Osteoblast (primary cell): ENCODE measurements around the gene RNF150. TPM values are rescaled to one million over a fixed set of nuclear protein-coding genes. Genes with fewer than 3 reads are reported as not detected.

Experiments
- DNase-seq: peaks from one replicate; pipeline ENCODE4 v3.0.0; 2011; ENCODE audit warnings: low spot score, mixed read lengths; ENCODE audit not compliant: insufficient read length; ENCODE audit errors: missing footprints
- H2AFZ ChIP-seq: 2 replicates; pipeline ENCODE4 v1.6.0; 2011; ENCODE audit warnings: mild to moderate bottlenecking, low read length
- H3K27ac ChIP-seq: 2 replicates; pipeline ENCODE4 v1.5.1; 2011; ENCODE audit warnings: mild to moderate bottlenecking, low read depth, low read length, moderate library complexity
- H3K27me3 ChIP-seq: 2 replicates; pipeline ENCODE4 v1.6.0; 2012; ENCODE audit warnings: mild to moderate bottlenecking, control low read depth, inconsistent platforms, low read length, moderate library complexity; ENCODE audit not compliant: insufficient read depth
- H3K36me3 ChIP-seq: 2 replicates; pipeline ENCODE4 v1.5.1; 2011; ENCODE audit warnings: mild to moderate bottlenecking, low read length, control low read depth, moderate library complexity; ENCODE audit not compliant: insufficient read depth
- H3K4me1 ChIP-seq: 2 replicates; pipeline ENCODE4 v1.5.1; 2011; ENCODE audit warnings: mild to moderate bottlenecking, low read length, control low read depth, moderate library complexity; ENCODE audit not compliant: insufficient read depth
- H3K4me2 ChIP-seq: 2 replicates; pipeline ENCODE4 v1.6.0; 2011; ENCODE audit warnings: mild to moderate bottlenecking, low read length; ENCODE audit not compliant: insufficient read depth
- H3K4me3 ChIP-seq: fragments of 200-600 bp; sonication (generic); 3 replicates; pipeline ENCODE4 v1.5.1; 2012; ENCODE audit warnings: mild to moderate bottlenecking, low read length, inconsistent platforms; ENCODE audit not compliant: insufficient read depth
- H3K79me2 ChIP-seq: 2 replicates; pipeline ENCODE4 v1.6.0; 2012; ENCODE audit warnings: mild to moderate bottlenecking, low read length, control low read depth, inconsistent platforms; ENCODE audit not compliant: insufficient read depth
- H3K9me3 ChIP-seq: 2 replicates; pipeline ENCODE4 v1.5.1; 2011; ENCODE audit warnings: low read depth, low read length, control low read depth
- H4K20me1 ChIP-seq: 2 replicates; pipeline ENCODE4 v1.6.0; 2012; ENCODE audit warnings: mild to moderate bottlenecking, low read length, control low read depth; ENCODE audit not compliant: insufficient read depth
- total RNA-seq: library from RNA; depleted of rRNA; stranded (reverse); fragments of >200 nt; gene quantifications from 2 replicates; pipeline ENCODE4 v1.2.3, GENCODE V29; 2012
- TF ChIP-seq, protein P1 (sequence below): IDR thresholded peaks from 2 replicates; pipeline ENCODE4 v1.5.1; 2011; ENCODE audit warnings: mild to moderate bottlenecking, low read depth, low read length, moderate library complexity; ENCODE audit errors: extremely low read depth

Gene RNF150
- total RNA-seq, 1 donor, result 13.4 TPM

DNA sequence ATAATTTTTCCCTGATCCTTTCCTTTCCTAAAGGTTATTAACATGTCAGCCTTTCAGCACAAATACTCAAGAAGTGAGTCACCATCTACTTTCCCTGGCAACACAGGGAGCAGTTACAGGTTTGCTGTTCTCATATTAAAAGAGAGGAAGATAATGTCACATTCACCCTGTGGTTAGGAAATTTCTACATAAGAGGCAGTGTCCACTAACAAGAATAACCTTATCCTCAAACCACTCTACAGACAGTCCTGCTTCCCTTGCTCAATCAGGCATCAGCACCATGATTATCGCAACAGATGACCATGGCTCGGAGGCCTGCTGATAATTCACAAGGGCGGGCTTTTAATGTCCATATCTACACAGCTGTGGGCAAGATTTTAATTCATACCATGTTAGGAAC, 30.9 kb downstream of the RNF150 start:
- Histone ChIP-seq H3K79me2 (peaks cover 6% of the 10 kb centered on the region), H3K9me3 (no peaks in the 10 kb centered on the region), H3K27ac (peak overlapping the region; percentile 32)

DNA sequence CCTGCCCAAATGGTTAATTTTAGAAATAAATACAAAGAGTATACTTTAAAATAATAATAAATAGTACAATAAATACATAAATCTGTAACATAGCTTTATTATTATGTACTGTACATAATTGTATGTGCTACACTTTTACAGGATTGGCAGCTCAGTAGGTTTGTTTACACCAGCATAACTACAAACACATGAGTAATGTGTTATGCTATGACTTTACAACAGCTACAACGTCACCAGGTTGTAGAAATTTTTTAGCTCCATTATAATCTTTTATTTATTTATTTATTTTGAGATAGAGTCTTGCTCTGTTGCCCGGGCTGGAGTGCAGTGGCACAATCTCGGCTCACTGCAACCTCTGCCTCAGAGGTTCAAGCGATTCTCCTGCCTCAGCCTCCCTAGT, 31.8 kb downstream of the RNF150 start:
- no peak overlapping the region for H3K27ac ChIP-seq
- TF ChIP-seq, protein P1, sequence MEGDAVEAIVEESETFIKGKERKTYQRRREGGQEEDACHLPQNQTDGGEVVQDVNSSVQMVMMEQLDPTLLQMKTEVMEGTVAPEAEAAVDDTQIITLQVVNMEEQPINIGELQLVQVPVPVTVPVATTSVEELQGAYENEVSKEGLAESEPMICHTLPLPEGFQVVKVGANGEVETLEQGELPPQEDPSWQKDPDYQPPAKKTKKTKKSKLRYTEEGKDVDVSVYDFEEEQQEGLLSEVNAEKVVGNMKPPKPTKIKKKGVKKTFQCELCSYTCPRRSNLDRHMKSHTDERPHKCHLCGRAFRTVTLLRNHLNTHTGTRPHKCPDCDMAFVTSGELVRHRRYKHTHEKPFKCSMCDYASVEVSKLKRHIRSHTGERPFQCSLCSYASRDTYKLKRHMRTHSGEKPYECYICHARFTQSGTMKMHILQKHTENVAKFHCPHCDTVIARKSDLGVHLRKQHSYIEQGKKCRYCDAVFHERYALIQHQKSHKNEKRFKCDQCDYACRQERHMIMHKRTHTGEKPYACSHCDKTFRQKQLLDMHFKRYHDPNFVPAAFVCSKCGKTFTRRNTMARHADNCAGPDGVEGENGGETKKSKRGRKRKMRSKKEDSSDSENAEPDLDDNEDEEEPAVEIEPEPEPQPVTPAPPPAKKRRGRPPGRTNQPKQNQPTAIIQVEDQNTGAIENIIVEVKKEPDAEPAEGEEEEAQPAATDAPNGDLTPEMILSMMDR, result no peak
- H4K20me1 ChIP-seq, result no peaks in the 10 kb centered on the region

More for the DNA sequence above, 30.9 kb downstream of the RNF150 start:
- H4K20me1 ChIP-seq, result no peaks in the 10 kb centered on the region
- no peaks in the 10 kb centered on the region for H3K27me3 ChIP-seq
- no peak overlapping the region for H2AFZ ChIP-seq
- H3K36me3 ChIP-seq, result no peaks in the 10 kb centered on the region
- TF ChIP-seq, protein P1, result no peak
- peak; percentile 52 for DNase-seq
- H3K4me3 ChIP-seq, result no peak overlapping the region
- H3K4me2 ChIP-seq, result peak overlapping the region; percentile 10
- H3K4me1 ChIP-seq, result peaks cover 19% of the 10 kb centered on the region

DNA sequence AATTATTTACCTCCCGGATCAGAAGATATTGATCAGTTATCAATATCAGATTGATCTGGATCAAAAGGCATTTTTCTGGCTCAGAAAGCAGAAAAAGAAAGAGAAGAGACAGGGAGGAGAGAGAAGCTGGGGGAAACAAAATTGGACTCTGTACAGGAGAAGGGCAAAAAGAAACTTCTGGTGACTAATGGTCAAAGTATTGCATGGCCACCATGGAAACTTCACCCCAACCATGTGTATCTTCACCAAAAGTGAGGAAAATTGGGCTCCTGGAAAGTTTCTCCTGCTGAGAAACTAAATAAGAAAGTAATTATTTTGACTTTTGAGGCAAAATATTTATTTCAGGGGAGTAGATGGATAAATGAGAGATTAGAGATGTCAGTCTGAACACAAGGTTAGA, 33.9 kb downstream of the RNF150 start:
- H3K79me2 ChIP-seq, result peaks cover 6% of the 10 kb centered on the region

More for the DNA sequence above, 31.8 kb downstream of the RNF150 start:
- Histone ChIP-seq H3K4me1 (peaks cover 19% of the 10 kb centered on the region), H3K4me2 (no peak overlapping the region), H3K27me3 (no peaks in the 10 kb centered on the region), H3K79me2 (peaks cover 6% of the 10 kb centered on the region), H2AFZ (no peak overlapping the region), H3K9me3 (no peaks in the 10 kb centered on the region), H3K4me3 (no peak overlapping the region), H3K36me3 (no peaks in the 10 kb centered on the region)
- DNase-seq, result no peak

DNA sequence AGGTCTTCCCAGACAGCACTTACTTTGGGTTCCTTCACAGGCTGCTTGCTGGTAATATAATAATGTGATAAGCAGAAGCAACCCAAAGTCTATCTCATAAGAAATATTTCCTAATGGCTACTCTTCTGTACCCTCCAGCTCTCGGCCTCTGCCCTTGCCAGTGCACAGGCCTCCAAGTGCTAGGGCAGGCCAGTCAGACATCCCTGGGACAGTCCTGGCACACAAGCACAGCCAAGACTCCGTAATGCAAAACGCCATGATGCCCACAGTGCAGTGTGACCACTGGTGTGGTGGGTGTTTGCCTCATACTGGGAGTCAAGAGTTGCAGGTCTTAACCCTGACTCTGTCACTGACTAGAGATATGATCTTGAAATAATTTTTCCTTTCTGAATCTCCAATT, 35.1 kb downstream of the RNF150 start:
- peaks cover 2% of the 10 kb centered on the region for H3K9me3 ChIP-seq
- no peak overlapping the region for H2AFZ ChIP-seq
- H3K27ac ChIP-seq, result no peak overlapping the region
- no peaks in the 10 kb centered on the region for H3K36me3 ChIP-seq
- TF ChIP-seq, protein P1, result no peak
- H3K4me2 ChIP-seq, result no peak overlapping the region
- no peak overlapping the region for H3K4me3 ChIP-seq
- no peaks in the 10 kb centered on the region for H4K20me1 ChIP-seq
- H3K4me1 ChIP-seq, result peaks cover 19% of the 10 kb centered on the region
- H3K79me2 ChIP-seq, result peaks cover 9% of the 10 kb centered on the region
- no peaks in the 10 kb centered on the region for H3K27me3 ChIP-seq
- no peak for DNase-seq

More for the DNA sequence above, 33.9 kb downstream of the RNF150 start:
- TF ChIP-seq, protein P1, result no peak
- no peak overlapping the region for H3K27ac ChIP-seq
- no peaks in the 10 kb centered on the region for H3K9me3 ChIP-seq
- no peak overlapping the region for H3K4me2 ChIP-seq
- no peaks in the 10 kb centered on the region for H4K20me1 ChIP-seq
- DNase-seq, result peak; percentile 32
- H3K4me1 ChIP-seq, result peaks cover 19% of the 10 kb centered on the region
- no peak overlapping the region for H2AFZ ChIP-seq
- H3K27me3 ChIP-seq, result no peaks in the 10 kb centered on the region
- H3K36me3 ChIP-seq, result no peaks in the 10 kb centered on the region
- H3K4me3 ChIP-seq, result no peak overlapping the region
